Anterior cingulate cortex (tissue), 58 donors: ENCODE results near the gene PAXX.

Experiments
- DNase-seq, 58 donors: peaks; one replicate each; lab custom pipeline; 2025; lab: John Stamatoyannopoulos, UW

PAXX gene

GRCh38 chr9:136991993-136992818, at the start of gene PAXX:
PAXX (plus strand) TSS chr9:136992422; CDS start chr9:136992444, 22 bp downstream.
- peak; percentile 21 to 95 (median 86) for DNase-seq

GRCh38 chr9:136942881-136943230, 49.4 kb upstream of the PAXX start:
- no peak for DNase-seq

- peak in 1 of 58 donors; percentile 66 for DNase-seq
Observed at GRCh38 chr9:136943291-136944211, 48.7 kb upstream of the PAXX start.

- DNase-seq = peak in 6 of 58 donors; percentile 56 to 71 (median 63)
Observed at GRCh38 chr9:136944212-136944518, 48.1 kb upstream of the PAXX start.

- peak; percentile 60 to 95 (median 90) for DNase-seq
Observed at GRCh38 chr9:136944519-136945332, 47.5 kb upstream of the PAXX start, which contains the start of the genes C8G and FBXW5. C8G (plus strand) TSS chr9:136945243; CDS start chr9:136945321, 78 bp downstream. FBXW5 (minus strand) TSS chr9:136944738; CDS start chr9:136944083, 655 bp downstream.

- no peak for DNase-seq
Observed at GRCh38 chr9:136945333-136946227, 46.6 kb upstream of the PAXX start.

- no peak for DNase-seq
Observed at GRCh38 chr9:136946228-136947027, 45.8 kb upstream of the PAXX start.

- DNase-seq = peak in 20 of 58 donors; percentile 21 to 63 (median 40)
Observed at GRCh38 chr9:136947028-136947891, 45.0 kb upstream of the PAXX start.

GRCh38 chr9:136947955-136948510, 44.2 kb upstream of the PAXX start:
- DNase-seq = peak in 44 of 58 donors; percentile 16 to 78 (median 57)

- no peak for DNase-seq
Observed at GRCh38 chr9:136949239-136949816, 42.9 kb upstream of the PAXX start.

GRCh38 chr9:136949817-136950655, 42.2 kb upstream of the PAXX start:
- peak; percentile 67 to 98 (median 94) for DNase-seq

- peak in 4 of 58 donors; percentile 38 to 53 (median 42) for DNase-seq
Observed at GRCh38 chr9:136950656-136951276, 41.5 kb upstream of the PAXX start.

- DNase-seq = no peak
Observed at GRCh38 chr9:136951541-136952320, 40.5 kb upstream of the PAXX start, which contains the start of gene LCN12. LCN12 (plus strand) TSS chr9:136952273; CDS start chr9:136952328, 55 bp downstream.

- peak in 37 of 58 donors; percentile 17 to 78 (median 58) for DNase-seq
Observed at GRCh38 chr9:136952321-136952850, 39.8 kb upstream of the PAXX start.
